A673 (cell line): ENCODE measurements around the gene NEDD4L.

Experiments
- EZH2 ChIP-seq: fragments of 200-600 bp; sonication (generic); IDR thresholded peaks from 2 replicates; pipeline ENCODE4 v1.6.1; 2017; ENCODE audit warnings: borderline replicate concordance, low read depth, mild to moderate bottlenecking, mixed read lengths, antibody characterized with exemption, low read length; ENCODE audit not compliant: poor library complexity, severe bottlenecking
- TF ChIP-seq, protein P1 (sequence below): fragments of 300-800, 200-600 bp; sonication (generic); conservative IDR thresholded peaks from 2 replicates; pipeline ENCODE4 v1.5.1; 2017; ENCODE audit warnings: low read depth, mild to moderate bottlenecking, antibody characterized with exemption, low read length, moderate library complexity, mixed read lengths

- TF ChIP-seq EZH2, result no peak
- TF ChIP-seq, protein P1, sequence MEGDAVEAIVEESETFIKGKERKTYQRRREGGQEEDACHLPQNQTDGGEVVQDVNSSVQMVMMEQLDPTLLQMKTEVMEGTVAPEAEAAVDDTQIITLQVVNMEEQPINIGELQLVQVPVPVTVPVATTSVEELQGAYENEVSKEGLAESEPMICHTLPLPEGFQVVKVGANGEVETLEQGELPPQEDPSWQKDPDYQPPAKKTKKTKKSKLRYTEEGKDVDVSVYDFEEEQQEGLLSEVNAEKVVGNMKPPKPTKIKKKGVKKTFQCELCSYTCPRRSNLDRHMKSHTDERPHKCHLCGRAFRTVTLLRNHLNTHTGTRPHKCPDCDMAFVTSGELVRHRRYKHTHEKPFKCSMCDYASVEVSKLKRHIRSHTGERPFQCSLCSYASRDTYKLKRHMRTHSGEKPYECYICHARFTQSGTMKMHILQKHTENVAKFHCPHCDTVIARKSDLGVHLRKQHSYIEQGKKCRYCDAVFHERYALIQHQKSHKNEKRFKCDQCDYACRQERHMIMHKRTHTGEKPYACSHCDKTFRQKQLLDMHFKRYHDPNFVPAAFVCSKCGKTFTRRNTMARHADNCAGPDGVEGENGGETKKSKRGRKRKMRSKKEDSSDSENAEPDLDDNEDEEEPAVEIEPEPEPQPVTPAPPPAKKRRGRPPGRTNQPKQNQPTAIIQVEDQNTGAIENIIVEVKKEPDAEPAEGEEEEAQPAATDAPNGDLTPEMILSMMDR, result no peak
Observed at GRCh38 chr18:58135183-58135641, 91.2 kb downstream of the NEDD4L start.
